Left kidney (tissue), 2 donors: ENCODE data around the gene TNFRSF4. TPM values are rescaled to one million over a fixed set of nuclear protein-coding genes. Genes with fewer than 3 reads are reported as not detected.

Experiments used
- DNase-seq: peaks from one replicate; pipeline ENCODE4 v3.0.0-alpha.2; 2013
- polyA plus RNA-seq: library from polyadenylated mRNA; unstranded; fragments of 120-200 nt; gene quantifications from one replicate; pipeline ENCODE4 v1.2.1, GENCODE V29; 2013; ENCODE audit not compliant: insufficient read length

The TNFRSF4 gene
- polyA plus RNA-seq, 1 donor = 1.0 TPM

DNA sequence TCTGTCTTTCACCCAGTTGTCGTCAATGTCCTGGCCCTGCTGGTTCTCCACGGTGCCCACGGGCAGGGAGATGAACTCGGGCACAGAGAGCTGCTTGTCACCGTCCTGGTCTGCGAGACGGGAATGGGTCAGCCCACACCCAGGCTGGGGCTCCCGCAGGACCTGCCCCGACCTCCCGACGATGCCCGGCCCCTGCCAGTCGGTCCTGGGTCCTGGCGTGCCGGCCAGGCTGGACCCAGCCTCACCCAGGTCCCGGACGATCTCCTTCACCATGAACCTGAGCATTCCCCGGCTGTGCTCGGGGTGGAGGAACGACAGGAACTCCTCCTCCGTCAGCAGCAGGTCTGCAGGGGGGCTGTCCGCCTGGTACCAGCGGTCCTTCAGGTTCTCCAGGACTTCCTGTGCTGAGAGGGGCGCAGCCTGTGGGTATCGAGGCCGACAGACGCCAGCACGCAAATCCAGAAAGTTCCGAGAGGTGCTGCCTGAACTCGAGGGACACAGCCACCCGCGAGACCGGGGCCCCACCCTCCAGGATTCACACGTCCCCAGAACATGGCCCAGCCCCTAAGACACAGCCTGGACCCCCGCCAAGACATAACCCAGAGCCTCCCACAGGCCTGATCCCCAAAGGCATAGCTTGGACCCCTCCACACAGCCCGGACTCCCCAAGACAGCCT, 4.7 kb upstream of the TNFRSF4 start:
- no peak for DNase-seq

DNA sequence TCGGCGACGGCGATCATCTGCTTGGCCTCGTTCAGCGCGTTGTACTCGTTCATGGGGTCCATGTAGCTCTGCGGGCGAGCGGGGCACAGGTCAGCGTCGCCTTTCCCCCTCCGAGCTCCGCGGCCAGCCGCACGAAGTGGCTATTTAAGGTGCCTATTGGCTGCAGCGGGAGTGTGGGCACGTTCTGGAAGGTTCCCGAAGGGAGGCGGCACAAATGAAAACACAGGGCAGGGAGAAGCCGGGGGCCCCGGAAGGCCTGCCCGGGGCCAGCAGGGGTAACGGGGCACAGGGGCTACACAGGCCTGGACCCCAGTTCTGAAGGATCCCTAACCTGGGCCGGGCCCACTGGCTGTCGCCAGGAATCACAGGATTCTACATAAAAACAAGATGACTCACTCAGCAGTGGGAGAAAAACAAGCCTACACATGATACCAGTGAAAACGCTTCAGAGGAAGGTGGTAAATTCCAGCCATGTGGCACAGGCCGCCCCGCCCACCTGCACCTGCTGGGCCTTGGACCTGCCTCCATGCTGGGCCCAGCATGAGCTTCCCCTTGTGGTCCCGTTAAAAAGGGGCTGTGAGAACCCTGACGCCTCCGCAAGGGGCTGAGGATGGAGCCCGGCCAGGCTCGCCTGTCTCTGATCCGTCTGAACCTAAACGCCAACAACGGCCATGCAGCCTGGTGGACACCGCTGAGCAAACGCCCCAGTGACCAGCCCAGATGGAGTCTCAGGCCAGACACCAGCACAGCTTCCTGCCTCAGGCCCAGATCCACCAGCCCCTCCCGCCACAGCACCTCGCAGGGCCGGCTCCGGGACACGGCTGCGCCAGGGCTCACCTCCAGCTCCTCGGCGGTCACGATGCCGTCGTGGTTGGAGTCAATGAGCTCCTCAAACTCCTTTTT, 3.9 kb upstream of the TNFRSF4 start:
- DNase-seq = no peak

DNA sequence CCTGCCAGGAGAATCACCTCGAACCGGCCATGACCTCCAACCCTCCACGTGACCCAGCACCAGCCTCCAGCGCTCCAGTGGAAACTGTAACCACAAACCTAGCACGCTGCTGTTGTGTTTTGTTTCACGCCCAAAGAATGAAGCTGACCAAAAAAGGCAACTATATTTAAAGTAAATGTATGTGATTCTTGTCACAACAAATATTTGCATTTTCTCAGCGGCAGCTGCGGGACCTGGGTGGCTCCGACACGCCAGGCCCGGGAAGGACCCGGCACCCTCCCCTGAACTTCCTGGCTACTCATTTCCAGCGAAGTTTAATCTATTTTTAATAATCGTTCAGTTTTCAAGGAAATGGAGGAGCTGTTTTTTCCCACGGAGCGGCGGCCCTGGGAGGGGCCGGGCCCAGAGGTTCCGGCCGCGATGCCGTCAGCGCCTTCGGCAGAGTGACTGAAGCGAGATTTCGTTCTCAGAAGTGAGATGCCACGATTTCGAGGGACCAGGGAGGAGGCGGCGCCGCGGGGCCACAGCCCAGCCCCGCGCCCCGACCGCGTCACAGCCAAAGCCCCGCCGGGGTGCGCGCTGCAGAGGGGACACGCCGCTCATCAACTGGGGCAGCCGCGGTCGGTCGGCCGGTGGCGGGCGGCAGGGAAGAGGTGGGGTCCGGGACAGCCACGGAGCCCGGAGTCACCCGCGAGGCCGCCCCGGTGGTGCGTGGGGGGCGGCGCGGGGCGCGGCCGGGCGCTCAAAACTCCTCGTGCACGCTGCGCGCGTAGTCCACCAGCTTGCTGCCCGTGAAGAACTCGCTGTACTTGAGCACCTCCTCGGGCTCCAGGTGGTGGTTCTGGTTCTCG, 3.0 kb upstream of the TNFRSF4 start:
- DNase-seq = no peak

GRCh38 chr1:1215881-1216605, 2.1 kb upstream of the TNFRSF4 start:
- DNase-seq = no peak

GRCh38 chr1:1215080-1215676, 1.2 kb upstream of the TNFRSF4 start:
- DNase-seq = no peak

GRCh38 chr1:1212780-1213344, 1.1 kb downstream of the TNFRSF4 start:
- DNase-seq = no peak

DNA sequence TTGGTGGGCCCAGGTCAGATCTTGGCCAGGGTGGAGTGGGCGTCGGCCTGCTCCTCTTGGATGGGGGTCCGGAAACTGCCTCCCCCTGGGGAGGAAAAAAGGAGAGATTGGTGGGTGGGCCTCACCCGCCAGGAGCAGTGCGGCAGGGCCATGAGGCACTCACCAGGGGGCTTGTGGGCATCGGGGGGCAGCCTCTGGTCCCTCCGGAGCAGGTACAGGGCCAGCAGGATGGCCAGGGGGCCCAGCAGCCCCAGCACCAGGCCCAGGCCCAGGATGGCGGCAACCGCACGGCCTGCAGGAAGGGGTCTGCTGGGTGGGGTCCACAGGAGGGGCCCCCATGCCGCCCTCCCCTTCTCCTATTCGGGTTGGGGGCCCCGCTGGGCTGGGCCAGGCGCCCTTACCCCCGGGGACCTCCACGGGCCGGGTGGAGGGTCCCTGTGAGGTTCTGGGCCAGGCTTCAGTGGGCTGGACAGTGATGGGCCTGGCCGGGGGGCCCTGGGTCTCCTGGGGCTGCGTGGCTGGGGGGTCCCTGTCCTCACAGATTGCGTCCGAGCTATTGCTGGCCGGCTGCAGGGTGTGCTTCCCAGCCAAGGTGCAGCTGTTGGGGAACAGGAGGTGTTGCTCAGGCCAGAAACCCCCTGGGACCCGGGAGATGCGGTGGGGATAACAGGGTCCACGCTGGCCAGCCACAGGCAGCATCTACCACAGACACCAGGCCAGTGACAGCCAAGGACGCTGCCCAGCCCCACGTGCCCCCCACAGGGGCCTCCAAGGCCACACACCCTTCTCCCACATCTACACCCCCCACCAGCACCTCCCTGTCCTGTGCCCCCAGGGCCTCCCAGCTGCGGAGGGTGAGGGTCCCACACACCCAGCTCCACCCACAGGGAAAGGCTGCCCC, 2.2 kb downstream of the TNFRSF4 start:
- no peak for DNase-seq

GRCh38 chr1:1210726-1211540, 3.0 kb downstream of the TNFRSF4 start:
- no peak for DNase-seq

- no peak for DNase-seq
Measured at GRCh38 chr1:1208713-1209433, 5.1 kb downstream of the TNFRSF4 start.

GRCh38 chr1:1207571-1207892, 6.4 kb downstream of the TNFRSF4 start:
- DNase-seq = no peak

DNA sequence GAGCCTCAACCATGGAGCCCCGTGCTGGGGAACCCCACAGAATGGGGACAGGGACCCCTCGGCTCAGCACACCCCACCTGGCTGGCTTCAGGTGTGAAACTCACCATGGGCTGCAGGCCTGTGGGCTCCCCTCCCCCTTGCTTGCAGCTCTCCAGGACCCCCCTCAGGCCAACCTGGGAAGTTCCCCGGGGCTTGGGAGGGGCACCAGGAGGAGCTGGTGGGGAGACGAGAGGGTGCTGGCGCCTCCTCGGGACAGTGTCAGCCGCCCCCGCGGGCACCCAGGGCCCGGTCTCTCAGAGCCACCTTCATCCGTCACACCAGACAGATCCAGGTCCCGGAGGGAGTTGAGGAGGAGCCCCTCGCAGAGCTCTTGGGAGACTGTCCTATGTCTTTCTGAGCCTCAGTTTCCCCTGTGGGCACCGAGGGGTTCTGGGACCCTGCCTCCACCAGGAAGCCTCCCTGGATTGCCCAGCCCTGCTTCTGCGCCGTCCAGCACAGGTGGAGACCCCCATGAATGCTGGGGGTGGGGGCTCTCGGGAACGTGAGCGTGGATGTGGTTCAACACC, 6.9 kb downstream of the TNFRSF4 start:
- no peak for DNase-seq

DNA sequence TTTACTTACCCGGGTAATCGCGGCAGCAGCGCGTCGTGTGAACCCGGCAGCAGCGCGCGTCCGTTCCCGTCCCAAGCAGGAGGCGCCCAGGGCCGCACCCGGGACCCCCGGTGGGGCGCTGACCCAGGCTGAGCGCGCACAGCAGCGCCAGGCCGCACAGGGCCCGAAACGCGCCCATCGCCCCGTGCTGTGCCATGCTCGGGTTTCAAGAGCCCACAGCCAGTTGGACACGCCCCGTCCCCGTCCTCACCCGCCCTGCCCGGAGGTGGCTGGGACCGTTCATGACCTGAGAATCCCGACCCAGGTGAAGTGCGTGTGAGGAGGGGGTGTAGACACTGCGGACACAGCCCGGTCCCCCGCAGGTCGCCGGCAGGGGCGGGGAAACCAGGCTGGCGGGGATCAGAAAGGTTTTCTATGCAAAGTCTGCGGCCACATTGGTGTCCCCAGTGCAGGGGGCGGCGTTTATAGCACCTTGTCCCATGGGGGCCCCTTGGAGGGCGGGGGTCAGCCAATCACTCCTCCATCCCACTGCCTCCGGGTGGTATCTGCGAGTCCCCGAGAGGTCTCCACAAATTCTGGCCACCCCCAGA, 7.5 kb downstream of the TNFRSF4 start, which contains the start of gene TNFRSF18:
TNFRSF18 (minus strand) TSS at position 217 of the 590 bp plus-strand sequence; CDS start at position 196, 21 bp downstream.
- DNase-seq = no peak

- no peak for DNase-seq
Measured at GRCh38 chr1:1205769-1206375, 8.1 kb downstream of the TNFRSF4 start.

GRCh38 chr1:1204998-1205768, 8.8 kb downstream of the TNFRSF4 start:
- no peak for DNase-seq

- DNase-seq = no peak
Measured at GRCh38 chr1:1204425-1204920, 9.5 kb downstream of the TNFRSF4 start.
